HG03432 (cell line): ENCODE data around the gene DQX1.
"Not testable (repeated sequence)": the region's sequence is repeated elsewhere in the genome, so short reads cannot be mapped to it uniquely, and the experiment has no call there.

Source experiments
- ATAC-seq: cut with Tn5 transposase; IDR thresholded peaks from one replicate; pipeline ENCODE4 v1.9.1; 2021; ENCODE audit warnings: mild to moderate bottlenecking, moderate library complexity; ENCODE audit not compliant: unreplicated experiment

The DQX1 gene

DNA sequence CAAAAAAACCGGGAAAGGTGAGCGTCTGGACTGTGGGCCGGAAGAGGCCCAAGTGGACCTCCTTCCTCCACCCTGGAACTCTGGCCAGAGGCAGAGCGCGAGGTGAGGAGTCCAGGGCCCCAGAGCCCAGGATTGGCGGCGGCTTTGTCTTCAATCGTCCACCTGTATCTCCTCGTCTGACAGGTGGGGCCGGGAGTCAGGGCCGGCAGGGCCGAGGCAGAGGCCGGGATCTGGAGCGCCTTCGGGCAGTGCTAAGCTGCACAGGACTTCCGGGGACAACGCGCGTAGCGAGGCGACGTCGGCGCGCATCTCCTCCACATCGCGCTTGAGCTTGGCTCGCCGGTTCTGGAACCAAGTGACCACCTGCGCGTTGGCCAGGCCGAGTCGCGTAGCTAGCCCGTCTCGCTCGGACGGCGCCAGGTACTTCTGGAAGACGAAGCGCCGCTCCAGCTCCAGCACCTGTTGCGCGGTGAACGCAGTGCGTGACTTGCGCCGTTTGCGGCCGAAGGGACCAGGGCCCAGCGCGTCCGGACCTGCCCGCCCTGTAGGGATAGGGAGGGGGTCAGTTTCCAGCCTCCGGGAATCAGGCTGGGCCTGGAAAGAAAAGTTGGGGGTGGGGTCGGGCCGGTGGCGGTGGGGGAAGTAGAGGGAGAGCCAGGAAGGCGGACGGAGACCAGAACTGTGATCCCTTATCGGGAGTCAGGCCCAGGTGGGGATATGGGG is 28.1 kb downstream of the DQX1 start:
- ATAC-seq = peak; percentile 39

DNA sequence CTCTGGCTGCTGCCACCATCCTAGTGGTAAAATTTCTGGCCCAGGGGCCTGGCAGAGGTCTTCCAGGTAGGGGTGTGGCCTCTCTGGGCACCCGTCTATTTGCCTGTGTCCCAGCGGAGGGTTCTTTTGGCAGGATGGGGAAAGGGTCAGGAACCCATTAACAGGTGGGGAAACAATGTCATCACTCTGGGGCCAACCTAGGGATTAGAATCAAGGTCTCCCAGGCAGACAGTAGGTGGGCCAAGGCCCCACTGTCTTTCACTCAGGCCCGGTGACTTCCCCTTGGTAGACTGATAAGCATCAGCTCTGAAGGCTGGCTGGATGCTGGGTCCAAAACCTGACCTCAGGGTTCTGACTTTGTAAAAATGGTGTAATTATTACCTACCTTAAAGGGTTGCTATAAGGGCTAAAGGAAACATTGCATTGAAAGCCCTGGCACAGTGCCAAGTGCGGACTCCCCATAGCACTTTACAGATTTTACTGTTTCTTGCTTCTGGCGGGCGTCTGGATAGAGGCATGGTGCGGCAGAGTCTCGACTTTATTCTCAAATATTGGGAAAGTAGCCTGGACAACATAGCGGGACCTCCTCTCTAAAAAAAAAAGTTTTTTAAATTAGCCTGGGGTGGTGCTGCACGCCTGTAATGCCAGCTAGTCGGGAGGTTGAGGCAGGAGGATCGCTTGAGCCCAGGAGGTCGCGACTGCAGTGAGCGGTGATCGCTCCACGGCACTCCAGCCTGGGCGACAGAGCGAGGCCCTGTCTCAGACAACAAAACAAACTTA is 28.8 kb downstream of the DQX1 start:
- ATAC-seq = no peak

DNA sequence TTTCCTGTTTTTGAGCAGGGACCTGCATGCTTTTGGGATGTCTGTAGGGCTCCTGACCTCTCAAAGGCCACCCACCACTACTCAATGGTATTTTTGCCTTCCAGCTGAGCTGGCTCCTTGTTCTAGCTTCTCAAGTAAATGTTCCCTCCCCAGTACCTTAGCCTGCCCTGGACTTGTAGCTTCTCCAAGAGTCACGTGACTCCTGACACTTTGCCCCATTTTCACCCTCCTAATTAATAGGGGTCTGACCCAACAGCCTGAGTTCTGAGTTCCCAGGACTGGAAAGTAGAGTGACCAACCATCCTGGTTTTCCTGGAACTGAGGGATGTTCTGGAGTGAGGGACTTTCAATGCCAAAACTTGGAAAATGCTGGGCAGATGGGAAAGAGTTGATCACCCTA is 30.6 kb downstream of the DQX1 start:
- no peak for ATAC-seq

DNA sequence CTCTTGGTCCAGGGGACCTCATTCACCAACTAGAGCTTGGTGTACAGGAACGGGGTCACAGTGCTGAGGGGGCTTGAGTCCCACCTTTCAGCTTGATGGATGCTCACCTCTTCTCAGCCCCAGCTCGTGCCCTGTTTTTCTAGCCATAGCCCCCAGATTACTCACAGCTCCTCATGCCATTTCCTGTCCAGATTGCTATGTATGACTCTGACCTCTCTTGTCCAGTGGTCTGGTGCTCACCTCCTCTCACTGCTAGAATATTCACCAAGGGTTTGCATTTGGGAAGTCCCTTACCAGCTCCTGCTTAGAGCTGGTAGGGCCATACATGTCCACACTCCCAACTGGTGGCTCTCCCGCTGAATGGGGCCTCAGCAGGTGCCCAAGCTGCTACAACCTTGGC is 32.5 kb downstream of the DQX1 start:
- ATAC-seq = no peak

DNA sequence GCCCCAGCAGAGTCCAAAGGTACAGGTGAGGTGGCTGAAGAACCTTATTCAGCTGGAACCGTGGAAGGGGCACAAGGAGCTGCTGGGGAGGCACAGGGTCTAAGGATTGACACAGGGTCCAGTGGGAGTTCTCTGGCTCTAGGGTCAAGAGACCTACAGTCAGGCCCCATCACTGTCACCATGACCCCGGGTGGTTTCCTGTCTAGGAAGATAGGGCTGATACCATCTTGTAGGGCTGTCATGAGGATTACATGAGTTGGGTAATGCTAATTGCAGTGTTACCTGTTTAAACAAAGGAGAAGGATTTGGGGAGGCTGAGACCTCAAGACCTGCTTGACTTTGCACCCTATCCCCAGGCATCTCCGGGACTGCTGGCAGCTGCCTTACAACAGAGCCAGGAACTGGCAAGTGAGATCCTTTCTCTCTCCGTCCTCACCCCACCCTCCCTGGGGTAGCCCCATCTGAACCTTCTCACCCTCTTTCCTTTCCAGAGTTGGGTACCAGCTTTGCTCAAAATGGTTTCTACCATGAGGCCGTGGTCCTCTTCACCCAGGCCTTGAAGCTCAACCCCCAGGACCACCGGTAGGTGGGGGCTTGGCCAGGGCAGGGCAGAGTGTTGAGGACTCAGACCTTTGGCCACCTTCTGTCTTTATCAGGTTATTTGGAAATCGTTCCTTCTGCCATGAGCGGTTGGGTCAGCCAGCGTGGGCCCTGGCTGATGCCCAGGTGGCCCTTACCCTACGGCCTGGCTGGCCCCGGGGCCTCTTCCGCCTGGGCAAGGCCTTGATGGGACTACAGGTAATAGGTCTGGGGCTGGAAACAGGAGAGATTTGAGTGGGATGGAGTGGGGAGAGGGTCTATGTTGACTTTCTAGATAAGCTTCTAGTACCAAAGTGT is 34.1 kb downstream of the DQX1 start:
- ATAC-seq = no peak

DNA sequence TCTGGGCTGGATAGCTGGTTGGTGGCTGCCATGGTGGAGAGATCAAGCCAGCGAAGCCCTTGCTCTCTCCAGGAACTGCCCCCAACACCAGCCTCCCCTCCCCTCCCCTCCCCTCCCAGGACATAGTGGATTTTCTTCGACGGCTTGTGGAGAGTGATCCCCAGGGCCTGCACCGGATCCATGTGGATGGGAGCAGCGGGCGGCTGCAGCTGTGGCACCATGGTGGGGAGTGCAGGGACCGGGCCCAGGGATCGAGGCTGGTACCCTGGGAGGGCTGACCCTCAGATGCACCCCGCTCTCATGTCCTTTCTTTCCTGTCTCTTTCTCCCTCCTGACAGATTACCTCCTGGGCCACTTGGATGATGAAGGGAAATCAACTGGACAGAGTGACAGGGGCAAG is 36.1 kb downstream of the DQX1 start:
- ATAC-seq = no peak

DNA sequence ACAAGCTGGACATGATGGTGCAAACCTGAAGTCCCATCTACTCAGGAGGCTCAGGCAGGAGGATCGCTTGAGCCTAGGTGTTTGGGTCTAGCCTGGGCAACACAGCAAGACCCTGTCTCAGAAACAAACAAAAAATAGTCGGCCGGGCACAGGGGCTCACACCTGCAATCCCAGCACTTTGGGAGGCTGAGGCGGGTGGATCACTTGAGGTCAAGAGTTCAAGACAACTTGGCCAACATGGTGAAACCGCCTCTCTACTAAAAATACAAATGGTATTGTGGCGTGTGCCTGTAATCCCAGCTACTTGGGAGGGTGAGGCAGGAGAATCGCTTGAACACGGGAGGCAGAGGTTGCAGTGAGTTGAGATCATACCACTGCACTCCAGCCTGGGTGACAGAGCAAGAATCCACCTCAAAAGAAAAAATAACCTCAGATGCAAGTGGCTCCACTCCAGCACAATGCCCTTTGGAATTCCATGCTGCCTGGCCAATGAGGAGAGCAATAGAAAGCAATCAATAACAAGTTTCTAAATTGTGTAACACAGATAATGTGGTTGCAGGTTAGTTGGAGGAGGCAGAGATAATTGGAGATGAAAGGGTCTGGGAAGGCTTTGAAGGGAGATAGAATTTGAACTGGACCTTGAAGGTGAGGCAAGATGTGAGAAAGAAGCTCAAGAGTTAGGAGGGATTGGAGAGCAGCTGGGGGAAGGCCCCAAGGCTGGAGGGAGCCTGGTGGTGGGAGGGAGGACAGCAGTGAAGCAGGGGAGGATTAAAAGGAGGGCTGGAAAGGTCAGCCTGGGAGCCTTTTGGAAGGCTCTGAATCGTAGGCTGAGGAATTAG is 37.2 kb downstream of the DQX1 start:
- no peak for ATAC-seq

DNA sequence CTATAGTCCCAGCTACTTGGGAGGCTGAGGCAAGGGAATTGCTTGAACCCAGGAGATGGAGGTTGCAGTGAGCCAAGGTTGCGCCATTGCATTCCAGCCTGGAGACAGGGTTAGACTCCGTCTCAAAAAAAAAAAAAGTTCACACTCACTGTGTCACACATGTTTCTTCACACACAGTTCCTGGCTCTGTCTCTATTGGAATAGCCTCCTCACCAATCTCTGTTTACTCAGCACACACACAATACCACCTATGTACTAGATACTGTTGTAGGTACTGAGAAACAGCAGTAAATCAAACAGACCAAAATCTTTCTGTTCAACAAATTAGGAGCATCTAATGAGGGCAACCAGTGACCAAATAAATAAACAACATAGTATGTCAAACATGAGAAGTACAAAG is 39.9 kb downstream of the DQX1 start:
- ATAC-seq = no peak

DNA sequence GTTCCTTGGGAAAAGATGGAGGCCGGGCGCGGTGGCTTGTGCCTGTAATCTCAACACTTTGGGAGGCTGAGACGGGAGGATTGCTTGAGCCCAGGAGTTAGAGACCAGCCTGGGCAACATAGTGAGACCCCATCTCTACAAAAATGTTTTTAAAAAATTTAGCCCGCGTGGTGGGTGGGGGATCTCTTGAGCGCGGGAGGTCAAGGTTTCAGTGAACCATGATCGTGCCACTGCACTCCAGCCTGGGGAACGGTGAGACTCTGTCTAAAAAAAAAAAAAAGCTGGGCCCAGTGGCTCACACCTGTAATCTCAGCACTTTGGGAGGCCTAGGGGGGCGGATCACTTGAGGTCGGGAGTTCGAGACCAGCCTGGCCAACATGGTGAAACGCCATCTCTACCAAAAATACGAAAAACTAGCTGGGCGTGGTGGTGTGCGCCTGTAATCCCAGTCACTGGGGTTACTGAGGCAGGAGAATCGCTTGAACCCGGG is 42.3 kb downstream of the DQX1 start:
- not testable (repeated sequence) for ATAC-seq

DNA sequence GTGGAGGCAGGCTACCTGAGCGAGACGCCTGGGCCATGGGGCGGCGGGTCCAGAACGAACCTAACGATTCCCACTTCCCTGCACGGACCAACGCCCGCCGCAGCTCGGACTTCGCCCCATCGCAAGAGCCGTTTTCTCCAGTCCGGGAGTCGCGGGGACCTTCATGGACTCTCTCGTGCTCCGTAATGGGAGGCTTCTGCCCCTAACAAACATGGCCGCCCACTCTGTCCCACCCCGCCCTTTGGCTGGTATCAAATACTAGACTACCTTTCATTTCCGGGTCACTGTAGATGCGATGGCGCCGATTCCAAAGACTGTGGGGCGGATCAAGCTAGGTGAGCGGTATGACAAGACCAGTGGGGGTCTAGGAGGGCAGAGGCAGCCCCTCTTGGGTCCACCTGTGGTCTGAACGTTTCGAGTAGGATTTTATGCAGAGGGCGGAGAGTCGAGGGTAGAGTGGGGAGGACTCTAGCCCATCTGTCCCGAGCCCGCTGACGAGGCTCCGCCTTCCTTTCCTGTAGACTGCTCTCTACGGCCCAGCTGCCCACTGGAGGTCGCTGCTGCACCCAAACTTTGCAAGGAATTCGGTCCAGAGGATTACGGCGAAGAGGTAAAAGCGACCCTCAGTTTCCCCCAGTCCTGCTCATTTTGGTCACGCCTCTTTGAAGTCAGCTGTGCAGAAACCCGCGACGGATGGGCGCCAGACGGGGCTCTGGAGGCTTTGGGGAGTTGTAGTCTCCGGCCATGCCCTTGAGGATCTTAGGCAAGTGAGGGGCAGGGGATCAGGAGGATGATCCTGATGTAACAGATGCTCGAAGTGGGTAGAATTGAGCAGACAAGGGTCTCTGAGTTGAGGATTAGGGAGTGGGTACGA is 43.0 kb downstream of the DQX1 start, which contains the start of the genes CCDC142 and TTC31:
Gene CCDC142, minus strand, starts transcription at position 198 of the 874 bp plus-strand sequence. Its CDS starts 161 bp downstream, at position 37.
Gene TTC31, plus strand, starts transcription at position 281 of the 874 bp plus-strand sequence. Its CDS starts 15 bp downstream, at position 296.
- ATAC-seq = peak; percentile 93

DNA sequence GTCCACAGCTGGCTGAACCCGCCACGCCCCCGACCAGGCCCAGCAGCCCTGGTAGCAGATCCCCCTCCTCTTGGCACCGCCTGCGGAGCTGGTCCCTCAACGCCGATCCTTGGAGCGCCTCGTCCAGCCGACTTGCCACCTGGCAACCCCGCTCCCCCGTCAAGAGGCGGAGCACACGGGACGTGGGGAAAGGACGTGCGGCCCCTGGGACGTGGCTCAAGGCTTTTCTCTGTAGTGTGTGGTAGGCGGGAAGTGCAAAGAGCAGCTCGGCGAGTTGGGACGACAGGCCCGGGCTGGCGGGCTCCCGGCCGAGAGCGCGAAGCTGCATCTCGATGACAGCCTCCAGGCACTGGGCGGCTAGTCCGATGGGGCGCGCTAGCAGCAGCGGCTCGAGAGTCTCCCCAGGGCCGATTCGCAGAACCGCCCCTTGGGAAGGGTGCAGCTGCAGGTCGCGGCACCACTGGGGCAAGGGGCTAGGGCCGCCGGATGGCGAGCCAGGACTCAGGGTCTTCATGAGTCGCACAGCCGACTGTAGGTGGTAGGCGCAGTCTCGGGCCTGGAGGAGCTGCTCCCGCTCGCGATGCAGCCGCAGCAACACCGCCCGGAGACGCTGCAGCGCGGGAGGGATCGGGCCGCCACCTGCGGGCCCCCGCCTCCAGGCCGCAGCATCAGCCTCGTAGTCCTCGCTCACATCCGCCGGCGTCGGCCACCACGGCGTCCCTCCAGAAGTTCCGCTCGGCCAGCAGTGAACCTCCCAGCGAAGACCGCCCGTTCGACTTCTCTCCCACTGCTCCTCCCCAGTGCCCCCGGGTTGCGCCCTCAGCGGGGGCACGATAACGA is 43.9 kb downstream of the DQX1 start:
- peak; percentile 42 for ATAC-seq

DNA sequence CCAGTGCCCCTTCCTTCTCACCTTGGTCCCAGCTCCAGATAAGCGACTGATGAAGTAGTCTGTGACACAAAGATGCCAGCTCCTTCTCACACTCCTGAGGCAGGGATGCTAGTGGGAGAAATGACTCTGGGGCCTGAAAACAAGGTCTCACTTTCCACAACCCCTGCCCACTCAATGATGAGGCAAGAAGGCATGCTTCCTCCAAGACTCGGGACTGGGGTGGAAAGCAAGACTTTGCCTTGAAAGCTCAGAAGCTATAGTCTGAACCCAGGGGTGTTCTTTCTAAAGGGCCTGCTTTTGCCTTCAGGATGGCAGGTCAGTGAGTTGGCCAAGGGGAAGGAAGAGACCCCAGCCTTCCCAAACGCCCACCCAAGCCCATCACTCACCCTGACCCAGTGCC is 44.6 kb downstream of the DQX1 start:
- ATAC-seq = no peak

DNA sequence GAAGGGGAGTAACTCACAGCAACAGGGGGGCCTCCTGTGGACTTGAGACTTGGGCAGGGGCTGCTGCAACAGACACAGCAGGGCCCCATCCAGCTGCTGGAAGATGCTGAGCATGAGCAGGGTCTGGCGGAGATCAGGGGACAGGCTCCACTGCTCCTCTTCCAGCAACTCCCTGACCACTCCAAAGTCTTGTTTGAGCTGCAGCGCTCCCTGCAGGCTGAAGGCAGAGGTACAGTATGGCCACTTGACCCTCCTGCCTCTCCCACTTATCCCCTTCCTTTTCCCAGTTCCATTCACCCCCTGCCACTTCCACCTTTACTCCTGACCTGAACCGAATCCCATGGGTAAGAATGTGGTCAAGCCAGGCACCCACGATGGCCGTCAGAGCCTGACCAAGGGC is 51.1 kb downstream of the DQX1 start:
- ATAC-seq = no peak

DNA sequence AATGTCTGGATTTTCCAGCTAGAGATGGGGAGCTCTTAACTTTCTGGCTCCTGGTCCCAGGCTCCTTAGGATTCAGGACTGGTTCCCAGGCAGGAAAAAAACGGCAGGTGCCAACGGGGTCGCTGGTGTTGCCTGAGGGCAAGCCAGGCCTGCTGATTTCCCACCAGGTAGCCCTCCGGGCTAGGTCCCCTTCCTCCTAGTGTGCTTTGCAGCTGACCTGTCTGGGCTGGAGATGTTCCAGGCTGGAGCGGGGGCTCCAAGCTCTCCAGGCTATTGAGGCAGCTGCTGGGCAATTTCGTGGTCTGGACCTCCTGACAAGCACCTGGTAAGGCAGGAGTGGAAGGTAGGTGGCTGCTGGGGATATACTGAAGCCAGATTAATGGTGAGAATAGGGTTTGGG is 51.5 kb downstream of the DQX1 start:
- ATAC-seq = no peak

DNA sequence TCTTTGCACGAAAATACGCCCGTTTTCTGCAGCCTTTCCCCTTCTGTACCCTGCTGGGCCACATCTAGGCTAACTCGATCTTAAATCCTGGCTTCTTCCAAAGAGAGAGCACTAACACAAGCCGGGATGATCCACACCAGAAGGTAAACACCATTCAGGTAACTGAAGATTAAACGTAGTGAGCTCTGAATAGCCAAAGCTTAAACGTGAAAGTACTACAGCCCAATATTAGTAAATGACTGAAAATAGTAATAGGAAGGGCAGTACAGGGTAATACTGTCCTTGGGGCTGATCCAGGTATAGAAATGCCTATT is 53.1 kb downstream of the DQX1 start:
- ATAC-seq = peak; percentile 7

DNA sequence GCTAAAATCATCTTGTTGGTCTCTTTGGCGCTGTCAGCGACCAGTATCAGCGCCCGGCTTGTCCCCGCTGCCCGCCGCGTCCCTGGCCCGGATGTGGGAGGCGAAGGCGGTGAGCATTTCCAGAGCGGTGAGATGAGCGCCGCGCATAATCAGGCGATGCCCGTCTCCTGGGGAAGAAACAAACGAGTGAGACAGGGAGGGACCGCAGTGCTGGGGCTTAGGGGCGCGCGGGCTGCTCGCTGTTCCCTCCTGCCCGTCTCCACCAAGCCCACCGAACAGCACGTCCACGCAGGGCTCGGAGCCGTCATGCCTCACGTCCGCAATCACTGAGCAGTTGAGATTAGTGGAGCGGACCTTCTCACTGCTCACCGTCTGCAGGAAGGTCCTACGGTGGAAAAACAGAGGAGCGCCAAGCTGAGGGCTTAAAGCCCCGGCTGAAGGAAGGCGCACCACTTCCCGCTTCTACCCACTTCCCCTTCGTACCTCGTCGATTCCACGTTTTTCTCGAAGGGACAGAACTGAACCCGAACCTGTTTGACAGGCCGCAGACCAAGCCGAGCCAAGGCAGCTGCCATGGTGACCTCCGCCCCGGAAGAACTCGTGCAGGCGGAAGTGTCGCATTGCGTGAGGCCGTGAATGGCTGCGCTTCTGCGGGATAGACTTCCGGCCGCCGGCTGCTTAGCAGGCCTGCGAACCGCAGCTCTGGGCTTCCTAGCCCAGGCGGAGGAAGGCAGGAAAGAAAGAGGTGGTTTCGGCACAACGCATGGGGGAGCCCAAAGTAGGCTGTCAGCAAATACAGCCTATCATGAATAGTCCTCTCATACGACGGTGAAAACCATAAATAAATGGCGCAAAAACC is 53.7 kb downstream of the DQX1 start, which contains the start of gene MRPL53:
Gene MRPL53, minus strand, starts transcription at position 595 of the 859 bp plus-strand sequence. Its CDS starts 20 bp downstream, at position 575.
- ATAC-seq = peak; percentile 89

DNA sequence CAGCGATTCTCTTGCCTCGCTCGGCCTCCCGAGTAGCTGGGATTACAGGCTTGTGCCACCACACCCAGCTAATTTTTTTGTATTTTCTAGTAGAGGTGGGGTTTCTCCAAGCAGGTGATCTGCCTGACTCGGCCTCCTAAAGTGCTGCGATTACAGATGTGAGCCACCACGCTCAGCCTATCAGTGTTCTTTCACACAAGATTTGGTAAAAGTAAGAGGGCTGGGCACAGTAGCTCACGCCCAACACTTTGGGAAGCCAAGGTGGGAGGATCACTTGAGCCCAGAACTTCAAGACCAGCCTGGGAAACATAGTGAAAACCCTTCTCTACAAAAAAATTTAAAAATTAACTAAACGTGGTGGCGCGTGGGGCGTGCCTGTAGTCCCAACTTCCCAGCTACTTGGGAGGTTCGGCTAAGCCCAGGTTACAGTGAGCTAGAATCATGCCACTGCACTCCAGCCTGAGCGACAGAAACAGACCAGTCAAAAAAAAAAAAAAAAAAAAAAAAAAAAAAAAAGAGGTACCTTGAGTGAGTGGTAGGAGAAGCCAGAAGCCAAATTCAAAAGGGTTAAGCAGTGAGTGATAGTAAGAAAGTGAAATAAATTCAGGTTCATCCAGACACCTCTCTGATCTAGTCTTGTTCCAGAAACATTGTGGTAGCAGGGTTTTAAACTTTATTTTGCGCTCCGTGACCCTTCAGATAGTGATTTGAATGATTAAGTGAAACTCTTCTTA is 54.5 kb downstream of the DQX1 start:
- no peak for ATAC-seq
